Measurements from ENCODE around the gene METTL4. TPM values are rescaled to one million over a fixed set of nuclear protein-coding genes. Genes with fewer than 3 reads are reported as not detected.

The METTL4 gene
- total RNA-seq, 1 donor from 2014 or later = 9.0 TPM

DNA sequence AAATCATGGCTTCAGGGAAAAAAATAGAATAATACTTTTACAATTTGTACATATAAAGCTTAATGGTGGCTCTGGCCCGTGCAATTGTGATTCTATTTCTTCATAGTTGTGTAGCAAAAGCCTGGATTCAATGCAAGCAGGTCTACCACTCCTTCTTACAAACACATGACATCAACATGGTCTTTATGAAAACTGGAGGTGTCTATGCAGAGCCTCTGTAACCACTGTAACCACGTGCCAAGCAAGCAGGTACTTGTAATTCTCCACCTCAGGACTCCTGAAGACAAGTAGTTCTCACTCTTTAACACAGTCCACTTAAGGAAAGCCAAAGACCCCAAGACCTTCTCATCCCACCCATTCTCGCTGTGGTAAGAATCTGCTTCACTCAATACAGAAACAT, 62.6 kb downstream of the METTL4 start:
- DNase-seq (ENCODE audit: low read depth) = no peak
- Histone ChIP-seq H4K20me1 (ENCODE audit: insufficient read depth, low read length) (no peaks in the 10 kb centered on the region), H2AFZ (ENCODE audit: low read depth, low read length) (no peak overlapping the region), H3K4me2 (ENCODE audit: low read length) (no peak overlapping the region), H3K9me3 (ENCODE audit: insufficient read depth, low read depth, low read length) (no peaks in the 10 kb centered on the region), H3K4me3 (ENCODE audit: insufficient read depth, low read depth, low read length) (no peak overlapping the region), H3K27me3 (ENCODE audit: insufficient read depth, low read length) (no peaks in the 10 kb centered on the region), H3K4me1 (ENCODE audit: insufficient read depth, low read length) (peaks cover 3% of the 10 kb centered on the region), H3K9ac (ENCODE audit: low read length) (no peak overlapping the region), H3K79me2 (ENCODE audit: insufficient read depth, low read length) (no peaks in the 10 kb centered on the region), H3K27ac (ENCODE audit: low read depth, low read length) (no peak overlapping the region), H3K36me3 (ENCODE audit: insufficient read depth, low read length) (no peaks in the 10 kb centered on the region)
- Mint-ChIP-seq H3K4me1 (ENCODE audit: low read depth, unreplicated experiment) (no peaks in the 10 kb centered on the region), H3K27ac (ENCODE audit: unreplicated experiment) (no peak overlapping the region), H3K9me3 (ENCODE audit: unreplicated experiment) (no peaks in the 10 kb centered on the region), H3K36me3 (ENCODE audit: low read depth, unreplicated experiment) (no peaks in the 10 kb centered on the region), H3K4me3 (ENCODE audit: unreplicated experiment) (no peak overlapping the region), H3K27me3 (ENCODE audit: low read depth, unreplicated experiment) (no peaks in the 10 kb centered on the region)
- no peak for FAIRE-seq
- no peak for TF ChIP-seq EZH2 (IDR thresholded peaks at IDR 0.05; ENCODE audit: insufficient read depth, low read length)
- TF ChIP-seq, protein P1, sequence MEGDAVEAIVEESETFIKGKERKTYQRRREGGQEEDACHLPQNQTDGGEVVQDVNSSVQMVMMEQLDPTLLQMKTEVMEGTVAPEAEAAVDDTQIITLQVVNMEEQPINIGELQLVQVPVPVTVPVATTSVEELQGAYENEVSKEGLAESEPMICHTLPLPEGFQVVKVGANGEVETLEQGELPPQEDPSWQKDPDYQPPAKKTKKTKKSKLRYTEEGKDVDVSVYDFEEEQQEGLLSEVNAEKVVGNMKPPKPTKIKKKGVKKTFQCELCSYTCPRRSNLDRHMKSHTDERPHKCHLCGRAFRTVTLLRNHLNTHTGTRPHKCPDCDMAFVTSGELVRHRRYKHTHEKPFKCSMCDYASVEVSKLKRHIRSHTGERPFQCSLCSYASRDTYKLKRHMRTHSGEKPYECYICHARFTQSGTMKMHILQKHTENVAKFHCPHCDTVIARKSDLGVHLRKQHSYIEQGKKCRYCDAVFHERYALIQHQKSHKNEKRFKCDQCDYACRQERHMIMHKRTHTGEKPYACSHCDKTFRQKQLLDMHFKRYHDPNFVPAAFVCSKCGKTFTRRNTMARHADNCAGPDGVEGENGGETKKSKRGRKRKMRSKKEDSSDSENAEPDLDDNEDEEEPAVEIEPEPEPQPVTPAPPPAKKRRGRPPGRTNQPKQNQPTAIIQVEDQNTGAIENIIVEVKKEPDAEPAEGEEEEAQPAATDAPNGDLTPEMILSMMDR (IDR thresholded peaks at IDR 0.05; ENCODE audit: insufficient read depth, low read depth, low read length) = no peak

- TF ChIP-seq, protein P1 (IDR thresholded peaks at IDR 0.05; ENCODE audit: insufficient read depth, low read depth, low read length) = no peak
- Histone ChIP-seq H4K20me1 (ENCODE audit: insufficient read depth, low read length) (no peaks in the 10 kb centered on the region), H3K79me2 (ENCODE audit: insufficient read depth, low read length) (no peaks in the 10 kb centered on the region), H3K9me3 (ENCODE audit: insufficient read depth, low read depth, low read length) (no peaks in the 10 kb centered on the region), H3K4me1 (ENCODE audit: insufficient read depth, low read length) (no peaks in the 10 kb centered on the region), H3K4me2 (ENCODE audit: low read length) (no peak overlapping the region), H3K27me3 (ENCODE audit: insufficient read depth, low read length) (no peaks in the 10 kb centered on the region), H2AFZ (ENCODE audit: low read depth, low read length) (no peak overlapping the region), H3K9ac (ENCODE audit: low read length) (no peak overlapping the region), H3K27ac (ENCODE audit: low read depth, low read length) (no peak overlapping the region), H3K36me3 (ENCODE audit: insufficient read depth, low read length) (no peaks in the 10 kb centered on the region), H3K4me3 (ENCODE audit: insufficient read depth, low read depth, low read length) (no peak overlapping the region)
- Mint-ChIP-seq H3K9me3 (ENCODE audit: unreplicated experiment) (no peaks in the 10 kb centered on the region), H3K36me3 (ENCODE audit: low read depth, unreplicated experiment) (no peaks in the 10 kb centered on the region), H3K4me3 (ENCODE audit: unreplicated experiment) (no peak overlapping the region), H3K27ac (ENCODE audit: unreplicated experiment) (no peak overlapping the region), H3K27me3 (ENCODE audit: low read depth, unreplicated experiment) (no peaks in the 10 kb centered on the region), H3K4me1 (ENCODE audit: low read depth, unreplicated experiment) (no peaks in the 10 kb centered on the region)
- no peak for DNase-seq (ENCODE audit: low read depth)
- no peak for FAIRE-seq
These were observed 63.1 kb downstream of the METTL4 start for GRCh38 chr18:2508155-2508554.

GRCh38 chr18:2504642-2505041, 66.7 kb downstream of the METTL4 start:
- DNase-seq (ENCODE audit: low read depth) (no peak), FAIRE-seq (no peak)
- Mint-ChIP-seq H3K27ac (ENCODE audit: unreplicated experiment) (no peak overlapping the region), H3K4me1 (ENCODE audit: low read depth, unreplicated experiment) (no peaks in the 10 kb centered on the region), H3K27me3 (ENCODE audit: low read depth, unreplicated experiment) (no peaks in the 10 kb centered on the region), H3K36me3 (ENCODE audit: low read depth, unreplicated experiment) (no peaks in the 10 kb centered on the region), H3K9me3 (ENCODE audit: unreplicated experiment) (no peaks in the 10 kb centered on the region), H3K4me3 (ENCODE audit: unreplicated experiment) (no peak overlapping the region)
- Histone ChIP-seq H3K9ac (ENCODE audit: low read length) (no peak overlapping the region), H3K4me1 (ENCODE audit: insufficient read depth, low read length) (no peaks in the 10 kb centered on the region), H3K4me2 (ENCODE audit: low read length) (no peak overlapping the region), H3K27ac (ENCODE audit: low read depth, low read length) (no peak overlapping the region), H2AFZ (ENCODE audit: low read depth, low read length) (no peak overlapping the region), H3K79me2 (ENCODE audit: insufficient read depth, low read length) (no peaks in the 10 kb centered on the region), H3K27me3 (ENCODE audit: insufficient read depth, low read length) (no peaks in the 10 kb centered on the region), H4K20me1 (ENCODE audit: insufficient read depth, low read length) (no peaks in the 10 kb centered on the region), H3K36me3 (ENCODE audit: insufficient read depth, low read length) (no peaks in the 10 kb centered on the region), H3K9me3 (ENCODE audit: insufficient read depth, low read depth, low read length) (no peaks in the 10 kb centered on the region), H3K4me3 (ENCODE audit: insufficient read depth, low read depth, low read length) (no peak overlapping the region)
- TF ChIP-seq, protein P1 (IDR thresholded peaks at IDR 0.05; ENCODE audit: insufficient read depth, low read depth, low read length) = no peak
- no peak for TF ChIP-seq EZH2 (IDR thresholded peaks at IDR 0.05; ENCODE audit: insufficient read depth, low read length)

All from astrocyte (in vitro differentiated cells and primary cell).